NCI-H2196 treated with DMSO at 0.1 percent for 48 hours (cell line): ENCODE measurements around the gene PSMF1.
A peak's percentile ranks its signal among the peaks of the same experiment; 100 is the strongest.
"Not testable (repeated sequence)": the region's sequence is repeated elsewhere in the genome, so short reads cannot be mapped to it uniquely, and the experiment has no call there.

Source experiments
- DNase-seq: peaks from one replicate; lab custom pipeline; 2025; ENCODE audit not compliant: unreplicated experiment; lab: John Stamatoyannopoulos, UW

The PSMF1 gene

GRCh38 chr20:1212607-1213396 lies 94.4 kb downstream of the PSMF1 start:
- peak; percentile 38 for DNase-seq

GRCh38 chr20:1214838-1215261 lies 96.4 kb downstream of the PSMF1 start:
- no peak for DNase-seq

GRCh38 chr20:1215386-1216170 lies 97.2 kb downstream of the PSMF1 start:
- no peak for DNase-seq

- DNase-seq: not testable (repeated sequence)
Observed at GRCh38 chr20:1216527-1217427, 98.4 kb downstream of the PSMF1 start.
